GM13976 (cell line): ENCODE measurements around the gene TRIM27.
"Not testable (repeated sequence)": the region's sequence is repeated elsewhere in the genome, so short reads cannot be mapped to it uniquely, and the experiment has no call there.

Source experiments
- DNase-seq: peaks from one replicate; pipeline ENCODE4 v3.0.0; 2012; ENCODE audit warnings: low spot score
- CTCF ChIP-seq: IDR thresholded peaks from 2 replicates; pipeline ENCODE4 v1.5.1; 2012; ENCODE audit warnings: borderline replicate concordance, mild to moderate bottlenecking; ENCODE audit not compliant: insufficient read depth; ENCODE audit errors: extremely low read depth, missing control alignments, control extremely low read depth
- in situ Hi-C: fragments of 300-500 bp; cut with MboI; formaldehyde crosslinking; loops from one replicate; pipeline ENCODE4 v1.12.0; 2022; ENCODE audit warnings: low sequenced_read_pairs, mixed read lengths, inconsistent platforms; ENCODE audit not compliant: unreplicated experiment

The TRIM27 gene

GRCh38 chr6:28863604-28864325, 60.0 kb downstream of the TRIM27 start:
- peak; percentile 68 for DNase-seq
- no peak for TF ChIP-seq CTCF
- in situ Hi-C loops, result no loop called here

GRCh38 chr6:28862077-28862476, 61.7 kb downstream of the TRIM27 start:
- in situ Hi-C loops, result no loop called here
- TF ChIP-seq CTCF, result no peak
- no peak for DNase-seq

- in situ Hi-C loops, result no loop called here
- TF ChIP-seq CTCF, result no peak
Observed at GRCh38 chr6:28861339-28861738, 62.4 kb downstream of the TRIM27 start.

GRCh38 chr6:28860581-28860980, 63.2 kb downstream of the TRIM27 start:
- in situ Hi-C loops, result no loop called here
- no peak for TF ChIP-seq CTCF
- DNase-seq, result no peak

More at GRCh38 chr6:28861339-28861738, 62.4 kb downstream of the TRIM27 start:
- no peak for DNase-seq

GRCh38 chr6:28858963-28859362, 64.8 kb downstream of the TRIM27 start:
- no peak for DNase-seq
- no peak for TF ChIP-seq CTCF
- in situ Hi-C loops, result no loop called here

GRCh38 chr6:28856620-28857005, 67.2 kb downstream of the TRIM27 start:
- in situ Hi-C loops, result no loop called here
- TF ChIP-seq CTCF, result no peak
- no peak for DNase-seq

- DNase-seq, in situ Hi-C loops: not testable (repeated sequence)
Observed at GRCh38 chr6:28854405-28854804, 69.4 kb downstream of the TRIM27 start.
